Omental fat pad (tissue), 4 donors: ENCODE results near the gene B2M. TPM values are rescaled to one million over a fixed set of nuclear protein-coding genes. Genes with fewer than 3 reads are reported as not detected.

Experiments
- ATAC-seq: fragments of 150-250 bp; one replicate; pipeline ENCODE4 v1.9.1; 2016; ENCODE audit warnings: mild to moderate bottlenecking, moderate library complexity; ENCODE audit not compliant: low FRiP score
- DNase-seq: peaks from one replicate; pipeline ENCODE4 v3.0.0-alpha.2; 2019; ENCODE audit warnings: low spot score
- CTCF ChIP-seq, 3 donors: fragments of 450-650 bp; IDR thresholded peaks; one replicate each; pipeline ENCODE4 v1.5.1; 2016 to 2017; ENCODE audit warnings: antibody characterized with exemption in 3 of 3, mild to moderate bottlenecking in 3 of 3, moderate library complexity in 2 of 3
- total RNA-seq, 4 donors: library from RNA; depleted of rRNA; stranded (reverse); fragments of >200 nt; gene quantifications; one replicate each; pipeline ENCODE4 v1.1.0, GENCODE V29; 2016

Gene B2M
- total RNA-seq, 4 donors from 2014 or later: 3,373 to 5,667 (median 4,138) TPM

- DNase-seq (no peak), ATAC-seq (no peak)
- TF ChIP-seq CTCF (IDR thresholded peaks at IDR 0.05): no peak
These were observed 4.2 kb upstream of the B2M start for GRCh38 chr15:44706946-44707636.

GRCh38 chr15:44710236-44711095, 851 bp upstream of the B2M start:
- ATAC-seq (no peak), DNase-seq (no peak)
- no peak for TF ChIP-seq CTCF (IDR thresholded peaks at IDR 0.05)

- DNase-seq: no peak
- ATAC-seq: peak; percentile 38
These were observed 527 bp downstream of the B2M start for GRCh38 chr15:44711743-44712345.

GRCh38 chr15:44712346-44713005, 1.2 kb downstream of the B2M start:
- peak; percentile 40 for DNase-seq
- ATAC-seq: peak; percentile 31
- no peak for TF ChIP-seq CTCF (IDR thresholded peaks at IDR 0.05)

More at GRCh38 chr15:44711743-44712345, 527 bp downstream of the B2M start:
- TF ChIP-seq CTCF (IDR thresholded peaks at IDR 0.05): no peak

GRCh38 chr15:44713006-44713966, 2.0 kb downstream of the B2M start:
- no peak for DNase-seq
- no peak for ATAC-seq
- no peak for TF ChIP-seq CTCF (IDR thresholded peaks at IDR 0.05)
